ENCODE measurements around the gene ABHD8.

GRCh38 chr19:17293605-17294004, 9.6 kb downstream of the ABHD8 start:
- TF ChIP-seq POLR2A (IDR thresholded peaks at IDR 0.05; ENCODE audit: low read depth, low read length), result no peak
- TF ChIP-seq TAF1 (IDR thresholded peaks at IDR 0.05; ENCODE audit: borderline replicate concordance, low read depth, low read length), result no peak

Measured in GM12892 (cell line).